HG02870 (cell line): Measurements from ENCODE around the gene MRPS35.

ENCODE experiments used
- ATAC-seq: cut with Tn5 transposase; IDR thresholded peaks from one replicate; pipeline ENCODE4 v1.9.1; 2021; ENCODE audit warnings: mild to moderate bottlenecking, moderate library complexity; ENCODE audit not compliant: unreplicated experiment

Gene MRPS35

DNA sequence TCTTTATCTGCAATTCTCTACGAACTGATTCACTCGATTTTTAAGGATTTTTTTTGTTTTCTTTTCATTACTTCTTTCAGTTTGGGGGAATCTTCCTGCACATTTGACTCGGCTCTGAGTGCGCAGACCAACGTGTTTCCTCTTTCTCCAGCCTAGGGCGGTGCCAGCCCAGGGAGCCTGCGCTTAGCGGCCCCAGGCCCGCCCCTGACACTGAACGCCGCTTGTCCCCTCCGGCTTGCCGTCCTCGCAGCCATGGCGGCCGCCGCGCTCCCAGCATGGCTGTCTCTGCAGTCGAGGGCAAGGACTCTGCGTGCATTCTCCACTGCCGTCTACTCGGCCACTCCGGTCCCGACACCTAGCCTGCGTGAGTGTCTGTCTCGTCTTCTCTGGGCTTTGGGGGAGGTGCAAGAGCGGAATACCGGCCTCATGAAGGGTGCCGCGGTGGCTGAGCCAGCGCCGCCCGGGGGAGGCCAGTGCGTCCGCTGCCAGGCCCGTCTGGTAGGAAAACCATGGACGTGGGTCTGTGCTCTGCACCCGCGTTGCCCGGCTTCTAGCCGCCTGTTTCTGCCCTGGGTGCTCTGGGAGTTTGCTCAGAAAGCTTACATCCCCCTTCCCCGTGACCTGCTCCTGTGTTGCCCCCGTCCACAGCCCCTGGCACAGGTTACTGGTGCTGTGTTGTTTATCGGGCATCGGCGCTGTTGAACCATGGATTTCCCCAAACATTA is at the start of gene MRPS35:
TSS of gene MRPS35 (plus strand) at position 241 of the 725 bp plus-strand sequence. CDS start at position 253, 12 bp downstream.
- peak; percentile 96 for ATAC-seq

DNA sequence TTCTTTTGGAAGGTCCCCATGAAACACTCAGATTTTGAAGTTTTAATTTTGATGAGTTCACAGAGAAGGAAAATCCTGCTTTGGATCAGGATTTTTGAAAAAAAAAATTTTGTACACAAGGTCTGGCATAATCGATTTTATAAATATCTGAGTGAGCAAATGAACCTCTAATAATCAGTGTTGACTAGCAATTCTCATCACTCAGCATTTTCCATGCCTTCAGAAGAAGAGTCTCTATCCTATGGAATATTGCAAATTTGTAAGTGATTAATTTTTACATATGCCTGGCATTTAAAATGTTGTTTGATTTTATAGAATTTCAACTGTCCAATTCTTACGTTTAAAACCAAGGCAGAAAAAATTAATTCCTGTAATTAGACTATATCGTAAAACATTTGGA is 44.9 kb upstream of the MRPS35 start:
- ATAC-seq, result no peak

DNA sequence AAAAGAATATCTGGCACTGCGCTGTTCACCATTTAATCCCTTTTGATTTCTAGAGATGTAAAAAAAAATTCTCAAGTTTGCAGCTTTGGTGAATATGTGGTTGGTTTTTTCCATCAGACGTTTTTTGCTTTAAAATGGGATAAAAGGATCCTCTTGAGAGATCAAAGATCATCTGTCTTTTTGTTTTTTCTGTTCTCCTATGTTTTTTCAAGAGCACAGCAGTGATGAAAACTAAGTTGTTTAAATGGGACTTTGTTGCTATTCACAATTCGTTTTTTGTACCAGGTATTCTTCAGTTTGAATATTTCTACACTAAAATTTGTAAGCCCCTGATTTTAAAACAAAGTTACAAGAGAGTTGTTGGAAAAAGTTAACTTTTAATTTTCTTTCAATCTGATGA is 44.1 kb upstream of the MRPS35 start:
- no peak for ATAC-seq

DNA sequence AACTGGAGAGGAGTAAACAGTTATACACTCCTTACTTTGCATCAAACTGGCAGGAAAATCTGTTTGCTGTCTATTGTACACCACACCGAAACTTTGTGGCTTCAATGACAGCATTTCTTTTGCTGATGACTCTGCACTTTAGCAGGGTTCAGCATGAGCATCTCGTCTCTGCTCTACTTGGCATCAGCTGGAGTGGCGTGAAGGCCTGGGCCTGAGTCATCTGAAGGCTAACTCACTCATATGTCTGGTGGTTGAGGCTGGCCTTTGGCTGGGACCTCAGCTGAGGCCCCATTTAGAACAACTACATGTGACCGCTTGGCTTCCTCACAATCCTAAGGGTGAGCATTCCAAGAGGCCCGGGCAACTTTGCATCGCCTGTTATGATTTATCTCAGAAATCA is 43.1 kb upstream of the MRPS35 start:
- no peak for ATAC-seq

DNA sequence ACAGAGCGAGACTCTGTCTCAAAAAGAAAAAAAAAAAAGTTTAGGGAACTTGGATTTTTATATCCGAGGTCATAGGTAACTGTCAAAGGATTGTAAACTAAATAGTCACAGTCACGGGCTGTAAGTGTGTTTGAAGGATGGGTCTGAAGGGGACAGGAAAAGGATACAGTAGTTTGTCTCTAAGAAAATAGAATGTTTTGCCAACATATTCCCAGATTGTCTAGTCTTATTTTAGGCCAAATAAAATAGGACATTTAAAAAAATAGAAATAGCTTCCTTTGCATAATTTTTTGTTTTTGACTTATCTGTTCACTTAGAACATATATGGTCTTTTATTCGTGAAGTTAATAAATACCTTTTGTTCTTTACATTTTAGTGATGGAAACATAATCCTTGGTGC is 38.6 kb upstream of the MRPS35 start:
- no peak for ATAC-seq

DNA sequence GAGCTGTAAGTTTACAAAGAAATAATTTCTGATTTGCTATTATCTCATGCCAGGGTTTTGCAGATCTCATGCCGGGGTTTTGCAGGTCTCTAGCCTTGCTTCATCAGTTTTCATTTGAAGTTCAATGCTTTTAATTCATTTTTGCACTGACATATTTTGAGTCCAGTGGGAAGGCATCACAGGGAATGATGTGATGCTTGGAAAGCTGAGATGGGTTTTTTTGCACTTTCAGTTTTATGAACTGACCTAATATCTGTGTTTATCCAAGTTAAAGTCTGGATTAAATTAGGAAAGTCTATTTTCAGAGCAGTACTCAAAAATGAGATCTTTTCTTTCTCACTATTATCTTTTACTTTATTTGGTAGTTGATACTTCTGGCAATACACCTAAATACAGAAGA is 38.0 kb upstream of the MRPS35 start:
- no peak for ATAC-seq

DNA sequence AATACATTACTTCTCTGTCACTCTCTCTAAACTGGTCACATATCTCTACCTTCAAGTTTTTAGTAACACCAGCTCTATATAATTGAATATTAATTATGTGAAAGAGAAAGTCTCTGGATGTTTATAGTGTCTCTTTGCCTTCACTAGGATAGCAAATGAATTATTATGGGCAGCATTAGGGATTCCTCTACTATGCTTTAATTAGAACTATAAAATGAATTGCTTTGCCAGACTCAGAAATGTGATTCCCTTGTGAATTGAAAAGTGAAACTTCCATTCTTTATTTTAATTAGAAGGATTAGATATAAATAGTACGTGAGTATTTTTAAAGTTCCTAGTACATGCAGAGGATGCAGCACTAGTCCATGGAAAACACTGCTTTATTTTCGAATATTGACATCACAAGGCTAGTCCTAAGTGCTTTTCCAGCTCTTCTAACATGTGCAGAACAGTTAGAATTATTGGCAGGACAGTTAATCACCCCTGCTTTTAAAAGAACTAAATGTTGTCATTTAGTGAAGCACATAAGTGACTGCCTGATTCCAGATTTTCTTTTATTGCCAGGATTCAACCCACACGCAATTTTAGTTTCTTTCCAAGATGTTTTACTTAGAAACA is 37.4 kb upstream of the MRPS35 start:
- no peak for ATAC-seq

DNA sequence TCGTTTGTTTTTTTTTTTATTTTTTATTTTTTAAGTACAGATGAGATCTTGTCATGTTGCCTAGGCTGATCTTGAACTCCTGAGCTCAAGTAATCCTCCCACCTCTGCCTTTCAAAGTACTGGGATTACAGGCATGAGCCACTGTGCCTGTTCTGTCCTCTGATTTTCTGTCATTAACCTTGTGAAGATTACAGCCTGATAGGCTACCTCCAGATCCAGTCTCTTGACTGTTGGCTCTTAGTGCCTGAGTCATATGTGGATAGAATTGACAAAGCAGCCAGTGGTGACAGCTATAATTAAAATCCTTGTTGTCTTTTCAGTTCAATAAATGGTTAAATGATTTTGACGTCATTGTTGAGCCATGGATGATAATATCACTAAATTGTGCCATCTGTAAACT is 35.6 kb upstream of the MRPS35 start:
- ATAC-seq, result no peak

DNA sequence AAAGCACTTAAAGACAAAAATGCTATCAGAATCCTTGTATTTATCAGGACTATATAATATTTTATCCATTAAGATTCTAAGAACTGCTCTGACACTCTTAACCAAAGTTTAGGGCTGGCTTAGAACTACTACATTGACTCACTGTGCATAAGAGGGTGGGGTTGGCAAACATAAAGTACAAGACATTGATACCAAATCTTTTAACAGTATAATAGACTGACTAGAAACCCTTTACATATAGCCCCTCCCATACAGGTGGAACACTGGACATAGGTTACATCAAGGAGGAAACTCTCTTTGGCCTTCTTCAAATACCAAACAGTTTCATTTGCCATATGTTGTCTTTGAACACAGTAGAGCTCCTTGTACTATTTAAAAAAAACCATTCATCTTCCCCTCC is 30.0 kb upstream of the MRPS35 start:
- no peak for ATAC-seq

DNA sequence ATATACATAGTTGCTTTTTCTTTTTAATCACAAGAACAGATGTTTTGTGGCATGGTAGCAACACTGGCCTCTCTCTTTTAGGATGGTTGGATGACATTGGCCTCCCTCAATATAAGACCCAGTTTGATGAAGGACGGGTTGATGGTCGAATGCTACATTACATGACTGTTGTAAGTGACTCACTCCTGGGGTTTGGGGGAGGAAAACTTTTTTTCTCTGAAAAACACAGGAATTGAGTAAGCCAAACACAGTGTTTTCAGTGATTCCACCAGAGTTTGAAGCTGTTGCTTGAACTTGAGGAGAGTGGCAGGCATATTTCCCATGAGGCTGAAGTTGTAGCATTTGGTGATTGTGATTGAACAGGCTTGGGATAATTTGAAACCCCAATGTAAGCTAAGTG is 28.1 kb upstream of the MRPS35 start:
- ATAC-seq, result no peak

DNA sequence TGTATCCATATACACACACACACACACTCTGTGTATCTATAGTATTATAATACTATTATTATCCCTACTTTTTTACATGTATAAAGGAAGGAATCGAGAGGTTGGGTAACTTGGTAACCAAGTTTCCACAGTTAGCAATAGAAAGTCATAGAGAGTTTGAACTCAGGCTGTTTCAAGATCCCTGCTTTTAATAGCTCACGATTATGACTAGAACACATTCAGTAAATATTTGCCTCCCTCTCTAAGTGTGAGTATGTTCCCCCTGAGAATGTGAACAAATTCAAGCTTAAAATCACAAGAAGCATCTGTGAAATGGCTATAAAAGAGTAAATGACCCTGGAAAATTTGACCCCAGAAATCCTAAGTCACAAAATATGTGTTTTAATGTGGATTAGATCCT is 25.4 kb upstream of the MRPS35 start:
- ATAC-seq, result no peak

DNA sequence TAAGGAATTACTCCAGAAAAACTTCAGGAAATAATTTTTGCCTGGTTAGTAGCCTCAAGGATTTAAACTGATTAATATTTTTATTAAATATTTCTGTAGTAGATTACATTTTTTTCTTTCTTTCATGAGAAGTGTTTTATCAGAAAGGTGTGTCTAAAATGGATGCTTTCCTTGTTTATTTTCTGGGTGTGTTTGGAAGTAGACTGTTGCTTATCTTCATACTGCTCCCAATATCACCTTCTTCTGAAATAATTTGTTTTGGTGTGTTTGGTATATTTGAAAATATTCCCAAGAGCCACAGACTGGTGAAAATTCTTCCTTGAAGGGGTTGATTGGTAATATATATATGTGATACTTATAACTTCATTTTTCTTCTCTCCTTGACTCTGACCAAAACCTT is 24.5 kb upstream of the MRPS35 start:
- no peak for ATAC-seq

DNA sequence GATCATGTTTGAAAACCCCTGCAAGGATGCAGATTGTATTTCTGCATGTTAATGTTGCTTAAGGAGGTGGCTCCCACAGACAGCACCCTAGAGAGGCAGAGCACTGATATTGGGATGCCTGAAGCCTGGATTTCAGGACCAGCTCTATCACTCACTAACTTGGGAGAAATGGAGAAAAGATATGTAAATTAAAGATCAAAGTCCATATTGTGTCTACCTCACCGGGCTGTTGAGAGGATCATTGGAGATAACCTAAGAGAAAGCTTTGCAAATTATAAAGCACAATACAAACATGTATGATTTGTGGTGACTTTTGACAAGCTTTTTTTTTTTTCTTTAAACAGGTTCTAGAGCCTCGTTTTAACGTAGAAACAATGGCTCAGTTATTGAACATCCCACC is 22.0 kb upstream of the MRPS35 start:
- no peak for ATAC-seq

DNA sequence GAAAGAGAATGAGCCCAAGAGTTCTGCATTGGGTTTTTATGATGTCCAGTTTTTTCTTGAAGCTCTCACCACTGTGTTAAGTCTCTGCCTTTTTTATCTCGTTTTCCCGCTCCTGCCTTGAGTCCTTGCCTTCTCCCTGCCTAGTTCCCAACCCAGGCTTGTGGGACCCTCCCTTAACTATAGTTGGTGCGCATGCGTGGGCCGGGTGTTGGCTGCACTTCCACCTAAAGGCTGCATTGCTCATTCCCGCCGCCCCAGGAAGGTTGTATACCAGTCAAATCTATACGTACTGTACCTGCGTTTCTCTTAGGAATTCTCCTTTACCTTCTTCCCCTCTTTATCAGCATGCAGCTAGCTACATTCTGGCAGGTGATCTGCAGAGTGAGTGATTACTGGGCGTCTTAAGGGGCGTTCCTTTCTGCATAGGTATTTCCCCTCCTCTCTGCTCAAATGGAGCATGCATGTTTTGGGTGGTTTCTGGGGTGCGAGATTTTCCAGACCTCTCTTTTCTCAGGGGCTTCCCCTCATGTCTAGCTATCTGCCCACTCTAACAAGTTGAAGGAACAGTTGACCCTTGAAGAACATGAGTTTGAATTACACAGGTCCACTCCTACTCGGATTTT is 21.0 kb upstream of the MRPS35 start:
- no peak for ATAC-seq

DNA sequence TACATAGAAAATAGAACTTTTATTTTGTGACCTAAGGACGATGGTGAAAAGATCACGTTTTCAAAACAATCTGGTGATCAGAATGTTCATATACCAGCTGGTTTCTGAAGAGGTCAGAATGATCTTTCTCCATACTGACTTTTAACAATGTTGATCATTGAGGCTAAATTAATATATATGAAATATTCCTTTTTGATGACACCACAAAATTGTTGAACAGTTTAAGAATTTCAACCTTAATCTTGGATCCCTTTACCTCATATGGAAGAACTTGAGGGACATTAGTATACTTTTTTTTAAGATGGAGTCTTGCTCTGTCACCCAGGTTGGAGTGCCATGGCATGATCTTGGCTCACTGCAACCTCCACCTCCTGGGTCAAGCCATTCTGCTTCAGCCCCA is 17.2 kb upstream of the MRPS35 start:
- ATAC-seq, result no peak

DNA sequence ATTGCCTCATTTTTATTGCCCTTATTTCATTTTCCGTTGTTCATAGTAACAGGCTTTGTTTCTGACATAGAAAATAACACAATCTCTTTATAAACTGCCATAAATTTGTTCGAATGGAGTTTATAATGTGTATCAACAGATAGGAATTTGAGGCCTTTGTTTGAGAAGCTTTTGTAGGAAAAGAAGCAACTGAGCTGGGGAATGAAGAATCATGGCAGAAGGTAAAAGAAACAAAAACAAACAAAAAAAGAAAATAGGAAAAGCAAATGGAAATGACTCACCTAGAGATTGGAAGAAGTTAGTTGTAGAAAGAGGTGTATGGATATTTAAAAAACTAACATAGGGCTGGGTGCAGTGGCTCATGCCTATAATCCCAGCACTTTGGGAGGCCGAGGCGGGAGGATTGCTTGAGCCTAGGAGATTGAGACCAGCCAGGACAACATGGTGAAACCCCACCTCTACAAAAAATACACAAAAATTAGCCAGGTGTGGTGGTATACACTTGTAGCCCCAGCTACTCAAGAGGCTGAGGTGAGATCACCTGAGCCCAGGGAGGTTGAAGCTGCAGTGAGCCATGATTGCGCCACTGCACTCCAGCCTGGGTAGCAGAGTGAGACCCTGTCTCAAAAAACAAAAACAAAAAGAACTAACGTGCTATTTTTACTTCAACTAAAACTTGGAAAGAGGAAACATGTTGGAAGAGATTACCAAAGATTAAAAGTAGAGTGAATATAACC is 14.9 kb upstream of the MRPS35 start:
- ATAC-seq, result no peak

DNA sequence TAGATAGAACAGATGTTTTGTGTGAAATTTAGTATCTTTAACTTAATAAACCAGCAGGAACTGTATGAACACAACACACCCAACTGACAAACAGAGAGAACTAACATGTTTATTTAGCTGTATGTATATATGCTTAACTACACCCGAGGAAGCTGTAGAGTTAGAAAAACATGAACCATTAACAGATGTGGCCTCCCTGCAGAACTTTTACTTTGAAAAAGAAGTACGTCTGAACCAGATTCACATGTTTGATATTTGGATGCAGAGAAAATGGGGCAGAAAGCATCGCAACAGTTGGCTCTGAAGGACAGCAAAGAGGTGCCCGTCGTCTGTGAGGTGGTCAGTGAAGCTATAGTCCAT is 14.4 kb upstream of the MRPS35 start, which contains the start of gene REP15:
TSS of gene REP15 (plus strand) at position 155 of the 360 bp plus-strand sequence. CDS start at position 271, 116 bp downstream.
- no peak for ATAC-seq

DNA sequence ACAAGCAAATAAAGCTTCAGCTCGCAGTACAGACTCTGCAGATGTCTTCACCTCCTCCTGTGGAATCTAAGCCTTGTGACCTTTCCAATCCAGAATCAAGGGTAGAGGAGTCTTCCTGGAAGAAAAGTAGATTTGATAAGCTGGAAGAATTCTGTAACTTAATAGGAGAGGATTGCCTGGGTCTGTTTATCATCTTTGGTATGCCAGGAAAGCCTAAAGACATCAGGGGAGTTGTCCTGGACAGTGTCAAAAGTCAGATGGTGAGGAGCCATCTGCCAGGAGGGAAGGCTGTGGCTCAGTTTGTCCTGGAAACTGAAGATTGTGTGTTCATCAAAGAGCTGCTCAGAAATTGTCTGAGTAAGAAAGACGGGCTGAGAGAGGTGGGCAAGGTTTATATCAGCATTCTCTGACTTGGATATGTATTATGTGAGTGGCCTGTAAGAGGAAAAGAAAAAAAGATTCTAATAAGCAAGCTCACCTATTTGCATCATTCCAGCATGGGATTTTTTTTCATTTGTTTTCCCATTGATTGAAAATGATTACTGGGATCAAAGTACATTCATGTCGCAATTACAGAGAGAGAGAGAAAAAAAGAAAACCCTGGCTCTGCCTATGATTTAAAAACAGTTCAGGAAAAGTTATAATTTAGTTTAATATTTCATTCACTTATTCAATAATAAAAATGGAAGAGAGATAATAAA is 13.6 kb upstream of the MRPS35 start:
- no peak for ATAC-seq

DNA sequence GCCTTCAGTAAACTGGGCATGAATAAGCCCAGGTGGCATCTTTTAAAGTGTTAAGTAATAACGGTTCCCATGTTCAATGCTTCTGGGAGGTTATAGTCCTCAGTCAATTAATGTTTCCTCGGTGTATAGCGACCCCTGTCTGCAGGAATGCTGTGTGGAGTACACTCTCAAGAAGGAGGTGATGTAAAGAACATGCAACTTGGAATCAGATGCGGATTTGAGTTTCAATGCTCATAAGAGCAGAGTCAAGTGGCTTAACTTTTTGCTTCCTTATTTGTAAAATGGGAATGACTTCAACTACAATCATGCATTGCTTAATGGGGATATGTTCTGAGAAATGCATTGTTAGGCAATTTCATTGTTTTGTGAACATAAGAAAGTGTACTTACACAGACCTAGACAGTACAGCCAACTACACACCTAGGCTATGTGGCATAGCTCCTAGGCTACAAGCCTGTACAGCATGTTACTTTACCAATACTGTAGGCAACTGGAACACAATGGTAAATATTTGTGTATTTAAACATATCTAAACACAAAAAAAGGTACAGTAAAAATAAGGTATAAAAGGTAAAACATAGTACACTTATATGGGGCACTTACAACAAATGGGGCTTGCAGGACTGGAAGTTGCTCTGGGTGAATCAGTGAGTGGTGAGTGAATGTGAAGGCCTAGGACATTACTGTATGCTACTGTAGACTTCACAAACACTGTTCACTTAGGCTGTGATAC is 6.7 kb upstream of the MRPS35 start:
- ATAC-seq, result peak; percentile 92

DNA sequence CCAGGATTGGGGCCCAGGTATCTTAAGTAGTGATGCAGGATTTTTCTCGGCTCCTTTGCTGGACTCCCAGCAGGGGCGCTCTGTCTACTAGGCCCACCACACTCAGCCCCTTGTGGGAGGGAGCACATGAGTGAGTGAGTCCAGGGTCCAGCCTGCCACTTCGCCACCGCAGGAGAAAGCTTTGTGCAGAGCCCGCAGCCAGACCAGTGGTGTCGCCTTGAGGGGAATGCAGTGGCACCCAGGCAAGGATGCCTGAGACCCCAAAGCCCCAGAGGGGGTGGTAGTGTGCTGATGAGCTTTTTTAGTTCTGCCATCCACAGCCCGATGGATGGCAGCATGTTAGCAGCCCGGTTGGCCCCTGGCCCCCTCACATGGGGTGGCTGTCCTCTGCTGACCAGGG is 5.4 kb upstream of the MRPS35 start:
- ATAC-seq, result no peak
